Activated T-helper 1 cell treated with anti-CD3 and anti-CD28 coated beads, Interleukin-12 subunit alpha, Interleukin-12 subunit beta, Interleukin-2, Interleukin-4 antibody, amounts not matched to agents 30 ng/mL and 10 ng/mL and 1 ng/mL, durations not matched to agents 14 hours and 24 hours and 36 hours (primary cell): ENCODE results near the gene TAF5L. TPM values are rescaled to one million over a fixed set of nuclear protein-coding genes. Genes with fewer than 3 reads are reported as not detected.
"Not testable (repeated sequence)": the region's sequence is repeated elsewhere in the genome, so short reads cannot be mapped to it uniquely, and the experiment has no call there.

Experiments
- DNase-seq: peaks from one replicate; pipeline ENCODE4 v3.0.0; 2021; ENCODE audit warnings: low spot score
- H3K27ac Mint-ChIP-seq: one replicate; pipeline ENCODE4 v1.8.0; 2021; ENCODE audit warnings: mild to moderate bottlenecking, mixed read lengths
- H3K27me3 Mint-ChIP-seq: one replicate; pipeline ENCODE4 v1.8.0; 2022; ENCODE audit warnings: mild to moderate bottlenecking, moderate library complexity, mixed read lengths; ENCODE audit not compliant: insufficient read depth
- H3K36me3 Mint-ChIP-seq: one replicate; pipeline ENCODE4 v1.8.0; 2021; ENCODE audit warnings: low read depth, mixed read lengths
- H3K4me1 Mint-ChIP-seq: one replicate; pipeline ENCODE4 v1.8.0; 2021; ENCODE audit warnings: low read depth, mixed read lengths
- H3K4me3 Mint-ChIP-seq: one replicate; pipeline ENCODE4 v1.8.0; 2021; ENCODE audit warnings: mild to moderate bottlenecking, moderate library complexity, mixed read lengths
- H3K9me3 Mint-ChIP-seq: one replicate; pipeline ENCODE4 v1.8.0; 2021; ENCODE audit warnings: mixed read lengths
- intact Hi-C: fragments of 100-400 bp; cut with micrococcal nuclease; formaldehyde crosslinking; loops from one replicate; pipeline ENCODE4 v1.15.1; 2024
- total RNA-seq: library from RNA; stranded (reverse); gene quantifications from 2 replicates; pipeline ENCODE4 v1.2.3, GENCODE V29; 2022

The TAF5L gene
- total RNA-seq, 1 donor from 2014 or later: 37.9 TPM

DNA sequence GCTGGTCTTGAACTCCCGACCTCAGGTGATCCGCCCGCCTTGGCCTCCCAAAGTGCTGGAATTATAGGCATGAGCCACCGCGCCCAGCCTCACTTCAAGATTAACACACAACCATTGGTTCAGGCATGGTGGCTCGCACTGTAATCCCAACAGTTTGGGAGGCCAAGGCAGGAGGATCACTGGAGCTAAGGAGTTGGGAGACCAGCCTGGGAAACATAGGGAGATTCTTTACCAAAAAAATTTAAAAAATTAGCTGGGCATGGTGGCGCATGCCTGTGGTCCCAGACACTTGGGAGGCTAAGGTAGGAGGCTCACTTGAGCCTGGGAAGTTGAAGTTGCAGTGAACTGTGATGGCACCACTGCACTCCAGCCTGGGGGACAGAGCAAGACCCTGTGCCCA lies 30.0 kb downstream of the TAF5L start:
- H3K27me3 Mint-ChIP-seq, intact Hi-C loops, H3K9me3 Mint-ChIP-seq, H3K27ac Mint-ChIP-seq, H3K4me3 Mint-ChIP-seq, DNase-seq: not testable (repeated sequence)
- Mint-ChIP-seq H3K4me1 (peaks cover 11% of the 10 kb centered on the region), H3K36me3 (peaks cover 25% of the 10 kb centered on the region)

DNA sequence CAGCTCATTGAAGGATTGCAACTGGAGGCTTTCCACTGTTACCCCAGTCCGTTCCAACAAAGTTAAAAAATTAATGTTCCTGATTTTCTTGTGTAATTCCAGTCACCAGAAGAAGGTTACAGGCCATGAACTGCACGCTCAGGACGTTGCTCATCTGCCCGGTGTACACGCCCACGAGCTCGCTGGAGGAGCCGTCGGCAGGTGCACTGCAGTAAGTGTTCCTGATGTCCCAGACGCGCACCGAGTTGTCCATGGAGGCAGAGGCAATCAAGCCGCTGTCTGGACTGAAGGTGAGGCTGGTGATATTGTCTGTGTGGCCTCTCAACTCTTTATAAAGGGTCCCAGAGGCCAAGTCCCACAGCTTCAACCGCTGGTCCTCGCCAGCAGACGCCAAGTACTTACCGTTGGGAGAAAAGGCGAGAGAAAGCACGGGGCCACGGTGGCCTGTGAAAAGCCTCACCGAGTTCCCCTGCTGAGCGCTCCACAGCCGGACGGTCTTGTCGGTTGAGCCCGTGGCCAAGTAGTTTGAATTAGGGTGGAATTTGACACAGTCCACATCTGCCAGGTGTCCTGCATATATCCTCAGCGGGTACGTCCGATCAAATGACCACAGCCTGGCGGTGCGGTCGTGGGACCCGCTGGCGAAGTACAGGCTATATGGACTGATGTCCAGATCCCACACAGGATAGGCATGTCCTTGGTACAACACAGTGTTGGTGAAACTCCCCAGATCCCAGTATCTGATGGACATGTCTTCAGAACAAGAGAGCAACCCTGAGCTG lies 31.5 kb downstream of the TAF5L start:
- no peak for DNase-seq
- Mint-ChIP-seq H3K36me3 (peaks cover 21% of the 10 kb centered on the region), H3K27me3 (no peaks in the 10 kb centered on the region), H3K27ac (no peak overlapping the region), H3K4me3 (no peak overlapping the region), H3K4me1 (peaks cover 11% of the 10 kb centered on the region), H3K9me3 (no peaks in the 10 kb centered on the region)
- intact Hi-C loops: no loop called here

- H3K27me3 Mint-ChIP-seq: no peaks in the 10 kb centered on the region
- no peaks in the 10 kb centered on the region for H3K9me3 Mint-ChIP-seq
- no peak overlapping the region for H3K4me3 Mint-ChIP-seq
- no peak overlapping the region for H3K27ac Mint-ChIP-seq
- intact Hi-C loops: no loop called here
- H3K36me3 Mint-ChIP-seq: peaks cover 18% of the 10 kb centered on the region
- no peak for DNase-seq
- H3K4me1 Mint-ChIP-seq: peaks cover 11% of the 10 kb centered on the region
Measured at GRCh38 chr1:229593800-229594199, 32.1 kb downstream of the TAF5L start.

GRCh38 chr1:229590119-229590518 lies 35.8 kb downstream of the TAF5L start:
- H3K4me3 Mint-ChIP-seq: no peak overlapping the region
- H3K27me3 Mint-ChIP-seq: peaks cover 2% of the 10 kb centered on the region
- intact Hi-C loops: no loop called here
- DNase-seq: no peak
- peaks cover 9% of the 10 kb centered on the region for H3K36me3 Mint-ChIP-seq
- no peaks in the 10 kb centered on the region for H3K4me1 Mint-ChIP-seq
- H3K27ac Mint-ChIP-seq: no peak overlapping the region
- H3K9me3 Mint-ChIP-seq: no peaks in the 10 kb centered on the region

DNA sequence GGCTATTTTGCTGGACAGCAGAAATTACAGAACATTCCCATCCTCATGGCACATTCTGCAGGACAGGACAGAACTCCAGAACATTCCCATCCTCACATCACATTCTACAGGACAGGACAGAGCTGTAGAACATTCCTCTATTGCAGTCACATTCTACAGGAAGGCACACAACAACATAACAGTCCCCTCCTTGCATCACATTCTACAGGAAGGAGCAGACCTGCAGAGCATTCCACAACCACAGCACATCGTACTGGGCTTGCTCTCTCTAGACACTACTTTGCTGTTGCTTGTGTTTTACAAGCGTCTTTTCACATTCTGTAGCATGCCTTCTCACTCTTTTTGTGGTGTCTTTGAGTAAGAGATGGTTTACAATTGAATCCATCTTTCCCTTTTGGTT lies 40.6 kb downstream of the TAF5L start:
- Mint-ChIP-seq H3K27me3 (peaks cover 7% of the 10 kb centered on the region), H3K9me3 (no peaks in the 10 kb centered on the region), H3K4me3 (no peak overlapping the region), H3K27ac (no peak overlapping the region), H3K4me1 (no peaks in the 10 kb centered on the region), H3K36me3 (peaks cover 2% of the 10 kb centered on the region)
- no peak for DNase-seq
- intact Hi-C loops: no loop called here

- intact Hi-C loops: no loop called here
- H3K27ac Mint-ChIP-seq: no peak overlapping the region
- no peak overlapping the region for H3K4me3 Mint-ChIP-seq
- no peaks in the 10 kb centered on the region for H3K9me3 Mint-ChIP-seq
- peaks cover 7% of the 10 kb centered on the region for H3K4me1 Mint-ChIP-seq
- H3K27me3 Mint-ChIP-seq: peaks cover 15% of the 10 kb centered on the region
- H3K36me3 Mint-ChIP-seq: no peaks in the 10 kb centered on the region
- DNase-seq: no peak
Measured at GRCh38 chr1:229582715-229583114, 43.2 kb downstream of the TAF5L start.

DNA sequence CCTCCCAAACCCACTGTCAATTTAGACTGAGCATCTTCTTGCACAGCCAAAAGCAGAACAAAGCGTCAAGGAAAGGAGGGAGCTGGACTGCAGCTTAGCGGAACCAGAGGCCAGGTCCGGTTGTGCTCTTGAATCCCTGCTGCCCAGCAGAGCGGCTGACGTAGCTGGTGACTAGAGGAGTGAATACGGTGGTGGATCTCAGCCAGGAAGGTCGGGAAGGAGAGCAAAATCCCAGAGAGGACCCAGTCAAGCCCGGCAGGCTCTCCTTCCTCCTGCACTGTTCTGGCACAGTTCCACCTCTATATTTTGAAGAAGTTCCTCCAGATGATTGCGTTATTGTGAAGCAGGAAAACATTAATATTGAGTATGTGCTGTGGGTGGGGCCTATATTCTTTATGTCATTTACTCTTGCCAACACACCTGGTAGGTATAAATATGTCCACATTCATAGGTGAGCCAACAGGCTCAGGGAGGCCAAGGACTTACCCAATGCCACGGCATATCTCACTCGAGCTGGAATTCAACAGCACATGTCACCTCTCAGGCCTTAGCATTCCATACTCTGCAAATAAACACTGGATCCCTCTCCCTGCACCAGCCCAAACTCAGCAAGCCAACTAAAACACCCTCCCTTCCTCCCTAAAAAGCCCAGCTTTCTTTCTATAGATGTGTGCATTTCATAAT lies 43.8 kb downstream of the TAF5L start:
- DNase-seq: no peak
- Mint-ChIP-seq H3K4me3 (no peak overlapping the region), H3K4me1 (peaks cover 7% of the 10 kb centered on the region), H3K9me3 (no peaks in the 10 kb centered on the region), H3K27ac (no peak overlapping the region), H3K36me3 (no peaks in the 10 kb centered on the region), H3K27me3 (peaks cover 15% of the 10 kb centered on the region)
- intact Hi-C loops: no loop called here

DNA sequence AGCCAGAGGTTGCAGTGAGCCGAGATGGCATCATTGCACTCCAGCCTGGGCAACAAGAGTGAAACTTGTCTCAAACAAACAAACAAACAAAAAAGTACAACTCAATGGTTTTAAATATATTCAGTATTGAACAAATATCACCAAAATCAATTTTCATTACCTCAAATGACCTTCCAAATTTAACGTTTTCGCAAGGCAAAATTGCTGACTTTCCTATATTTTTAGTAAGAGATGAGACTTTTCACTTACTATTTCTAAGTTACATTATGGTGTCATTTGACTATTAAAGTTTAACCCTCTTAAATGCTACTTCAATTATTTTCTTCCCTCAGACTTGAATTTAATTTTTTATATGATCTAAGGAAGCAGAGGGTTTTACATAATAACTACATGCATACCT lies 44.4 kb downstream of the TAF5L start:
- Mint-ChIP-seq H3K4me3 (no peak overlapping the region), H3K36me3 (no peaks in the 10 kb centered on the region), H3K4me1 (peaks cover 7% of the 10 kb centered on the region), H3K9me3 (no peaks in the 10 kb centered on the region), H3K27me3 (peaks cover 18% of the 10 kb centered on the region), H3K27ac (no peak overlapping the region)
- no peak for DNase-seq
- intact Hi-C loops: no loop called here

- Mint-ChIP-seq H3K4me1 (peaks cover 7% of the 10 kb centered on the region), H3K4me3 (no peak overlapping the region), H3K36me3 (no peaks in the 10 kb centered on the region), H3K27ac (no peak overlapping the region), H3K27me3 (peaks cover 18% of the 10 kb centered on the region), H3K9me3 (no peaks in the 10 kb centered on the region)
- no peak for DNase-seq
- intact Hi-C loops: no loop called here
Measured at GRCh38 chr1:229579059-229579673, 46.8 kb downstream of the TAF5L start.

DNA sequence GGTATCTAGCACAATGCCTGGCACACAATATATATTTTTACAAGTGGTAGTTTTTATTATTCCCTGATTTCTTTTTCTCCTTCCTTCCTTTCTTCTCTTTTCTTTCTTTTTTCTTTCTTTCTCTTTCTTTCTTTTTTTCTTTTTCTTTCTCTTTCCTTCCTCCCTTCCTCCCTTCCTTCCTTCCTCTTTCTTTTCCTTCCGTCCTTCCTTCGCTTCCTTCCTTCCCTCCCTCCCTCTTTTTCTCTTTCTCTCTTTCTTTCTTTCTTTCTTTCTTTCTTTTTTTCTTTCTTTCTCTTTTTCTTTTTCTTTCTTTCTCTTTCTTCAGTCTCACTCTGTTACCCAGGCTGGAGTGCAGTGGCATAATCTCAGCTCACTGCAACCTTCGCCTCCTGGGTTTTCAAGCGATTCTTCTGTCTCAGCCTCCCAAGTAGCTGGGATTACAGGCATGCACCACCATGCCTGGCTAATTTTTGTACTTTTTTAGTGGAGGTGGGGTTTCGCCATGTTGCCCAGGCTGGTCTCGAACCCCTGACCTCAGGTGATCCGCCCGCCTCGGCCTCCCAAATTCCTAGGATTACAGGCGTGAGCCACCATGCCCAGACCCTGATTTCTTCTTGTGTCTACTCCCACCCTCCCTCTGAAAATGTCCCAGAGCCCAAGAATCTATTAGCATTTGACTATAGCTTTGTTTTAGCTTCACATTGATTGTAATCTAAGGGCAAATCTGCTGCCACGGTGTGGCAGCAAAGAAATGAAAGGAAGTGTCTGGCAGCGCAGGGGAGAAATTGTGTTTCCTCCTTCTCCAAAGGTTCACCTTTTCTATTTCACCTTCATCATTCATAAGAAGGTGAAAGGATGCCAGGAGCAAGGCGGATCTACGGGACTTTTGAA lies 47.5 kb downstream of the TAF5L start:
- no peak for DNase-seq
- H3K27me3 Mint-ChIP-seq: peaks cover 19% of the 10 kb centered on the region
- H3K9me3 Mint-ChIP-seq: no peaks in the 10 kb centered on the region
- no peaks in the 10 kb centered on the region for H3K36me3 Mint-ChIP-seq
- H3K27ac Mint-ChIP-seq: no peak overlapping the region
- peaks cover 7% of the 10 kb centered on the region for H3K4me1 Mint-ChIP-seq
- H3K4me3 Mint-ChIP-seq: no peak overlapping the region
- intact Hi-C loops: no loop called here

- Mint-ChIP-seq H3K27me3 (peaks cover 14% of the 10 kb centered on the region), H3K4me3 (no peak overlapping the region), H3K36me3 (no peaks in the 10 kb centered on the region), H3K4me1 (peaks cover 12% of the 10 kb centered on the region), H3K27ac (no peak overlapping the region), H3K9me3 (no peaks in the 10 kb centered on the region)
- intact Hi-C loops: no loop called here
- DNase-seq: no peak
Measured at GRCh38 chr1:229574679-229575442, 51.1 kb downstream of the TAF5L start.

- DNase-seq: no peak
- peaks cover 9% of the 10 kb centered on the region for H3K27me3 Mint-ChIP-seq
- intact Hi-C loops: no loop called here
- no peak overlapping the region for H3K27ac Mint-ChIP-seq
- H3K9me3 Mint-ChIP-seq: no peaks in the 10 kb centered on the region
- H3K4me3 Mint-ChIP-seq: no peak overlapping the region
- H3K36me3 Mint-ChIP-seq: no peaks in the 10 kb centered on the region
- peaks cover 4% of the 10 kb centered on the region for H3K4me1 Mint-ChIP-seq
Measured at GRCh38 chr1:229572286-229572685, 53.6 kb downstream of the TAF5L start.
